Nephron (organoid): ENCODE data around the gene PNLIPRP2.

Experiments
- H3K27ac Mint-ChIP-seq, 3 experiments: 2 replicates each; pipeline ENCODE4 v1.8.0; 2020; ENCODE audit warnings: mixed read lengths in 3 of 3, mild to moderate bottlenecking in 2 of 3, moderate library complexity in 1 of 3
- H3K27me3 Mint-ChIP-seq: 2 replicates; pipeline ENCODE4 v1.8.0; 2021; ENCODE audit warnings: low read depth, mild to moderate bottlenecking, moderate library complexity, mixed read lengths
- H3K36me3 Mint-ChIP-seq: 2 replicates; pipeline ENCODE4 v1.8.0; 2020; ENCODE audit warnings: low read depth, mixed read lengths
- H3K4me1 Mint-ChIP-seq: 2 replicates; pipeline ENCODE4 v1.8.0; 2020; ENCODE audit warnings: mixed read lengths
- H3K4me3 Mint-ChIP-seq, 3 experiments: 2 replicates each; pipeline ENCODE4 v1.8.0; 2020; ENCODE audit warnings: mild to moderate bottlenecking in 3 of 3, mixed read lengths in 3 of 3, moderate library complexity in 2 of 3
- H3K9me3 Mint-ChIP-seq: 2 replicates; pipeline ENCODE4 v1.8.0; 2020; ENCODE audit warnings: mixed read lengths
- TF ChIP-seq, protein P1 (sequence below), 3 experiments: fragments of 200-600 bp; sonication (generic); IDR thresholded peaks; one replicate each; pipeline ENCODE4 v1.5.0; 2021; ENCODE audit warnings: antibody characterized with exemption in 3 of 3; ENCODE audit not compliant: unreplicated experiment in 3 of 3

PNLIPRP2 gene

DNA sequence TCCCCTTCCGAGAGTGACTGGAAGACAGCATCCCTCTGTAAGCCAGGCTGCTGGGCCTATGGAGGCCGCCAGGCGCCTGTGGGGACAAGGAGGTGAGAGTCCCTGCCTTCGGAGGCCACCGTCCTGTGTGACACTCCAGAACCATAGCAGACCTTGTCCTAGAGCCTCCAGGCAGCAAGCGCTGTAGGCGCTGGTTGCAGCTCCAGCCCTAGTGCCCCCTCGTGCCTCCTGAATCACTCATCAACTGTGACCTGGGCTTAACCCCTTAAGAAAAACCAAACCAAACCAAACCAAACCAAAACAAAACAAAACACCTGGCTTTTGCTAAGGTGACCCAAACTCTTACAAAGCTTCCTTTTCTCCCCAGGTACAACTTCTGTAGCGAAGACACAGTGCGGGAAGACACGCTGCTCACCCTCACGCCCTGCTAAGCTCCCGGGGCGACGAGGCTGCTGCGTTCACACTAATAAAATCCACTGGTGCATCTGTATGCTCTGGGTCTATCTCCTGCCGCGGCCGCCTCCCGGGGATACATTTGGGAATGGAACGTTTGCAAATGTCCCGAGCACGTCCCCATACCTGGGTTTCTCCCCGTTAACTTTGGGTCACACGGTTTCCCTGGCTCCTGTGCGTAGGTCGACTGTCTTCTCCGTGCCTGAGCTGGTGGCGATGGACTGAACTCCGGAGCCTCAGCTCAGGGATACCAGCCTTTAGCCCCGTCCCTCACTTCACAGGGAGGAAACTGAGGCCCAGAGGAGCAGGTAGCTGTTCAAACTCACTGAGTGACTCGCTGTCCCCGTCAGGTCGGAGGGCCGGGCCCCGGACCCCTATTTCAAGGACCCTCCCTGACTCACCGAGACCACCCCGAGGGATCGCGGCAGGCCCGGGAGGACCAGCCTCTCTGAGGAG lies 11.8 kb upstream of the PNLIPRP2 start:
- TF ChIP-seq, protein P1, sequence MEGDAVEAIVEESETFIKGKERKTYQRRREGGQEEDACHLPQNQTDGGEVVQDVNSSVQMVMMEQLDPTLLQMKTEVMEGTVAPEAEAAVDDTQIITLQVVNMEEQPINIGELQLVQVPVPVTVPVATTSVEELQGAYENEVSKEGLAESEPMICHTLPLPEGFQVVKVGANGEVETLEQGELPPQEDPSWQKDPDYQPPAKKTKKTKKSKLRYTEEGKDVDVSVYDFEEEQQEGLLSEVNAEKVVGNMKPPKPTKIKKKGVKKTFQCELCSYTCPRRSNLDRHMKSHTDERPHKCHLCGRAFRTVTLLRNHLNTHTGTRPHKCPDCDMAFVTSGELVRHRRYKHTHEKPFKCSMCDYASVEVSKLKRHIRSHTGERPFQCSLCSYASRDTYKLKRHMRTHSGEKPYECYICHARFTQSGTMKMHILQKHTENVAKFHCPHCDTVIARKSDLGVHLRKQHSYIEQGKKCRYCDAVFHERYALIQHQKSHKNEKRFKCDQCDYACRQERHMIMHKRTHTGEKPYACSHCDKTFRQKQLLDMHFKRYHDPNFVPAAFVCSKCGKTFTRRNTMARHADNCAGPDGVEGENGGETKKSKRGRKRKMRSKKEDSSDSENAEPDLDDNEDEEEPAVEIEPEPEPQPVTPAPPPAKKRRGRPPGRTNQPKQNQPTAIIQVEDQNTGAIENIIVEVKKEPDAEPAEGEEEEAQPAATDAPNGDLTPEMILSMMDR (IDR thresholded peaks at IDR 0.05; ENCODE audit: unreplicated experiment in 3 of 3) = no peak
- H3K4me3 Mint-ChIP-seq = peak overlapping the region; percentile 64 to 76 (median 72)
- no peaks in the 10 kb centered on the region for H3K36me3 Mint-ChIP-seq
- peaks cover 2% of the 10 kb centered on the region for H3K9me3 Mint-ChIP-seq
- H3K27ac Mint-ChIP-seq = no peak overlapping the region
- no peaks in the 10 kb centered on the region for H3K4me1 Mint-ChIP-seq
- H3K27me3 Mint-ChIP-seq = peaks cover 14% of the 10 kb centered on the region

DNA sequence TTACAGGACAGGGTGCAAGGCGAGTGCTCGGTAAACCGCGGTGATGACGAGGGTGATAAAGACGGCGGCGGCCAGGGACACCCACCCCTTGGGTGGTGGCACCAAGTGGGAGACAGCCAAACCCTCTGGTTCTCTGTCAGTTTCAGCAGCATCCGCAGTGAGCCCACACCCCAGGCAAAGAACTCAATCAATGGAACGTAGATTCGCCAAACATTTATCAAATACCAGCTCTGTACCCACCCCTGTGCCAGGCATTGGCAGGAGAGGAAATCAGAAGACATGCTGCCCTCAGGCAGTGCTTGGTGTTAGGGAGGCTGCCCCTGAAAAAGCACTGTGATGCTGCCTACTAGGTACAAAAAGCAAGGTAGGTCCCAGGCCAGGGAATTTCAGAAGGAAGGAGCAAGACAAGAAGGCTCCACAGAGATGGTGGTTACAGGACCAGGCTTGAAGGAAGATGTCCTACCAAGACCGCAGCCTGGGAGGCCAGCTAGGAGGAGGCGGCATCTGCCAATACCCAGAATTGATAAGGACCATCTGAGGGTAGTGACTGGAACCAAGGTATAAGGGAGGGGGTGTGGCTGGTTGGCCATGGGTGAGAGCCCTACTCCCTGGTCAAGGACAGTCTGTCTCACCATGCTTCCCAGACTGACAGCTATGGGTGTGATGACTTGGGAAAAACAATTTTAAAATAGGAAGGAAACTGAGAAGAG lies 10.2 kb upstream of the PNLIPRP2 start:
- Mint-ChIP-seq H3K9me3 (peaks cover 2% of the 10 kb centered on the region), H3K27me3 (peaks cover 18% of the 10 kb centered on the region), H3K4me1 (no peaks in the 10 kb centered on the region), H3K4me3 (peak overlapping the region in 1 of 3 experiments; percentile 75), H3K27ac (no peak overlapping the region), H3K36me3 (no peaks in the 10 kb centered on the region)
- TF ChIP-seq, protein P1 (IDR thresholded peaks at IDR 0.05; ENCODE audit: unreplicated experiment in 3 of 3) = no peak

DNA sequence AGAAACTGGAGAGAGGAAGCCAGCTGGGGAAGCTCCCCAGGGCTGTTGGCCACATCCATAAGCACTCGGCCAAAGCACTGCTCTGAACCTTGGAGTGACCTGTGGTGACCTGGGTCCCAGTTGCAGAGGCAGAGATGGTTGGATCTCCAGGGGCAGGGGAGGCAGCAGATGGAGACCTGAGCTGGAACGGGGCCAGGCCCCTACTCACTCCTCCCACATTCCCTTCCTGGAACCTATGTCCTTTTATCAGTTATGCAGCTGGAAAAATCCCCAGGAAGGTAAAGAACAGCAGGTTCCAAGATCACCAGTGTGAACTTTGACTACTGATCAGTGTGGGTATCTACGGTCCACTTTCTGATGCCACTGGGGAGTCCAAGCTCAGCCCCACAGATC lies 9.6 kb upstream of the PNLIPRP2 start:
- H3K9me3 Mint-ChIP-seq = peaks cover 2% of the 10 kb centered on the region
- H3K27ac Mint-ChIP-seq = no peak overlapping the region
- TF ChIP-seq, protein P1 (IDR thresholded peaks at IDR 0.05; ENCODE audit: unreplicated experiment in 3 of 3) = no peak
- no peaks in the 10 kb centered on the region for H3K36me3 Mint-ChIP-seq
- no peaks in the 10 kb centered on the region for H3K4me1 Mint-ChIP-seq
- no peak overlapping the region for H3K4me3 Mint-ChIP-seq
- peaks cover 18% of the 10 kb centered on the region for H3K27me3 Mint-ChIP-seq

DNA sequence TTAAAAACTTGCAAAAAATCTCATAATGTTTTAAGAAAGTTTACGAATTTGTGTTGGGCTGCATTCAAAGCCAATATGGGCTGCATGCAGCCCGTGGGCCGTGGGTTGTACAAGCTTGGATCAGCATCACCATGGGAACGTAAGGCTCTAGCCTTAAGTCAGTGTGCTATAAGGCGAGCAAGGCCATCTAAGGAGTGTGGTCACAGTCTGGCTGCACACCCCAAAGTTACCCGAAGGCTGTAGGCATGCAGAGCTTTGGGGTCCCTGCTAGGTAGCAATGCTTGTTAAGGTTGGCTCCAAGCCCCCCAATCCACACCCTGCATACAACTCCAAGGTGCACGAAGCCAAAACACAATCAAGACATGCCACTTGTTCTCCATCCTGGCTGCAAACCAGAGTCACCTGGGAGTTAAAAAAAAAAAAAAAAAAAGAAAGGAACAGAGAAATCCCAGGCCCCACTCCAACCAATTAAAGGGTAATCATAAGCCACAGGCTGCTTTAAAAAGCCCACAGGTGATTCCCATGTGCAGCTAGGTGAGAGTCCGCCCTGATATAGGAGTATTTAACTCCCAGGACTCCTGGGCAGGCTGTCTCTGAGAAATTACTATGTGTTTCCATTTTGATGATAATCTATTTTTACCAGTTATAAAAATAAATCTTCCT lies 8.5 kb upstream of the PNLIPRP2 start:
- Mint-ChIP-seq H3K36me3 (no peaks in the 10 kb centered on the region), H3K9me3 (peaks cover 2% of the 10 kb centered on the region), H3K4me1 (no peaks in the 10 kb centered on the region), H3K27me3 (peaks cover 18% of the 10 kb centered on the region), H3K4me3 (no peak overlapping the region), H3K27ac (no peak overlapping the region)
- TF ChIP-seq, protein P1 (IDR thresholded peaks at IDR 0.05; ENCODE audit: unreplicated experiment in 3 of 3) = no peak

DNA sequence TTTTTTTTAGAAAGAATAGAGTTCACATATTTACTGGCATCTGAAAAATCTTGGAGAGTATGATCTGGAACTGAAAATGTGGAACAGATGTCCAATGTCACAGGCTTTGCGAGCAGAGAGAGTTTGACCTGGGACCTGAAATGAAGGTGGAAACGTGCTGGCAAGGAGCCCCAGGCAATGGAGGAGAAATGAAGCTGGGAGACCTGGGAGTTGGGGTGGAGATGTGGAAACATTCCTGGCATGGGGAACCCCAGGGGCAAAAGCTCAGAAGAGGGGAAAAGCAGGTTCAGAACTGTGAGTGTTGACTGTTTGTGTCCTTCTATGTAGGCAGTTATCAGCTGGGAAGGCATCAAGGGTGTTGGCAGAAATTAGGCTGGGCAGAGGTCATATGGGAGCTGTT lies 7.3 kb upstream of the PNLIPRP2 start:
- Mint-ChIP-seq H3K9me3 (peaks cover 2% of the 10 kb centered on the region), H3K27ac (no peak overlapping the region), H3K36me3 (no peaks in the 10 kb centered on the region), H3K4me3 (no peak overlapping the region), H3K4me1 (no peaks in the 10 kb centered on the region), H3K27me3 (peaks cover 16% of the 10 kb centered on the region)
- TF ChIP-seq, protein P1 (IDR thresholded peaks at IDR 0.05; ENCODE audit: unreplicated experiment in 3 of 3) = no peak
